C1 segment of cervical spinal cord (tissue), 14 donors: ENCODE results near the gene MROH2A.

Experiments
- DNase-seq, 14 donors: peaks; one replicate each; lab custom pipeline; 2025; lab: John Stamatoyannopoulos, UW

The MROH2A gene

DNA sequence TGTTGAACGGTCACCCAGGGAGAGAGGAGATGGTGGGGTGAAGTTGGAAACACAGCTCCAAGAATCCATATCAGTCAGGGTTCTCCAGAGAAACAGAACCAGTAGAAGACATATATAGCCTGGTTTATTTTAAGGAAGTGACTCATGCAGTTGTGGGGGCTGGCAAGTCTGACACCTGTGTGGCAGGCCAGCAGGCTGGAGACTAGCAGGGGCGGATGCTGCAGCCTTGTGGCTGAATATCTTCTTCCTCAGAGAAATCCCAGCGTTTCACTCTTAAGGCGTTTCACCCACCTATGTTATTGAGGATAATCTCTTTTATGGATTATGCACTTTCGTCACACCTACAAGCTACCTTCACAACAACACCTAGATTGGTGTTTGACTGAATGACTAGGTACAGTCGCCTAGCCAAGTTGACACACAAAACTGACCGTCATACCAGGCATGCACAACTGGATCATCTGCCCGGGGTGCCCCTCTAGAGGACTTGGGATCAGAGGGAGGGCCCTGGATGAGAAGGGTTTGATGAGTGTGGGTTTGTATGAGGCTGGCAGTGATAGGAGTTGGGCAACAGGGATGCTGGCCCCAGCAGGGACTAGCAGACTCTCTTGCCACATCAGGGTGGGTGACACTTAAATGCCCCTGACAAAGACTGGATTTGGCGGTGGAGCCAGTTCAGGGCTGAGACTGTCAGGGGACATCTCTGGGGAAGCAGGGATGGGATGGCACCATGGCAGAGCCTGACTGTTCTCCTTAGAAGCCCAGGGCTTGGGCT is 23.4 kb downstream of the MROH2A start:
- no peak for DNase-seq

- no peak for DNase-seq
Measured at GRCh38 chr2:233802132-233802815, 24.1 kb downstream of the MROH2A start.

DNA sequence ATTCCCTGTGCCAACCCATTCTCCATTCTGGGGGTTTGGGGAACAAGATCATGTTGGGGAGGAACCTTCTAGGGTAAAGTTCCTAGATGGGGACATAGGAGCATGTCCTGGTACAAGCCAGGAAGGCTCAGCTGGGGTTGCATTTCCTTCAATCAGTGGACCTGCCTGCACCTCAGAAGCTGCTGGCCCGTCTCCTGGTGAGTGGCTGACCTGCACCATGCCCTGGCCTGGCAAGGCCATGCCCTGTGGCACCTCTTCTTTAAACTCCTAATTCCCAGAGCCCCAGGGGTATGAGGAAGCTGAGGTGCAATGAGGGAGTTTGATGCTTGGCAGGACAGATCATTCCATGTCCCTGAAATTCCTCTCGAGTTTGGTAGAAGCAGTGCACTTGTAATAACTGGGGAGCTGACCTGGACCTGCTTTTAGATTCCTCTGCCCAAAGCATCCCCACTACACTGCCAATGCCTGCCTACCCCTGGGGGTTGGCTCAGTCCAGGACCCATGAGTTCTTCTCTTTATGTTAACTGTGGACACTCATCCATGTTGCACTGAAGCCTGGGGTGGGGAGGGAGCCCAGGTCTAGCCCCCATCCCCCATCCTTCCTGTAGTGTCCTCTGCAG is 25.3 kb downstream of the MROH2A start:
- DNase-seq = no peak

- no peak for DNase-seq
Measured at GRCh38 chr2:233803994-233804393, 25.9 kb downstream of the MROH2A start.

DNA sequence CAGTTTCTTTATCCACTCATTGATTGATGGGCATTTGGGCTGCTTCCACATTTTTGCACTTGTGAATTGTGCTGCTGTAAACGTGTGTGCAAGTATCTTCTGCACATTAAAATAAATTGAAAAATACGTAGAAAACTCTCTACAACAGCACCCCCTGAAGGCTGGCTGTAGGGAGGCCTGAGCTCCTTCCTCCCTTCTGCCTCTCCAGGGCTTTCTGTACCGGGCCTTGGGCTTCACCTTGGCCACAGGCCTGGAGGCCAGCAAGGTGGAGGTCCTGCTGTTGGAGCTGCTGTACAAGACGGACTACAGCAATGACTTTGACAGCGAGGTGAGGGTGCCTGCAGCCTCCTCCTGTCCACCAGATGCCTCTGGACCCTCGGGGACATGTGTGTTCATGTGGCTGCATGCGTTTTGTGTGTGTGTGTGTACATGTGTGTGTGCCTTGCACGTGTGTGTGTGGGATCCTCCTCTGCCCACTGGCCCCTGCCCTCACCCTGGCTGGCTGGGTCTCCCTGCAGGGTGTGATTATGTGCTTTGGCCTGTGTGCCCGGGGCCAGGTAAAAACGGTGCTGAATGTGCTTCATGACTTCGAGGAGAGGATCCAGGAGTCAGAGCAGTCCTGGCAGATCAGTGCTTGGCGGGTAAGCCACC is 29.2 kb downstream of the MROH2A start:
- no peak for DNase-seq

GRCh38 chr2:233807966-233808935 is 30.1 kb downstream of the MROH2A start:
- no peak for DNase-seq

DNA sequence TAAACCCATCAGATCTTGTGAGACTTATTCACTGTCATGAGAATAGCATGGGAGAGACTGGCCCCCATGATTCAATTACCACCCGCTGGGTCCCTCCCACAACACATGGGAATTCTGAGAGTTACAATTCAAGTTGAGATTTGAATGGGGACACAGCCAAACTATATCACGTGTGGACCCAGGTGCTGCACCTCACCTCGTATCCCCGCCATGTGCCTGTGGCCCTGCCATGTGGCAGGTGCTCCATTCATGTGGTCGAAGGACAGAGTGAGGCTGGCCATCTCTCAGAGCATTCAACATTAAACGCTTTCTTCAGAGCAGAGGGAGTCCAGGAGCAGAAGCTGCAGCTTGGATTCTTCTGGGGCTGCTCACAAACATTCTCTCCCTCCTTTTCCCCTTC is 32.3 kb downstream of the MROH2A start:
- no peak for DNase-seq

GRCh38 chr2:233811087-233811486 is 33.0 kb downstream of the MROH2A start:
- no peak for DNase-seq

DNA sequence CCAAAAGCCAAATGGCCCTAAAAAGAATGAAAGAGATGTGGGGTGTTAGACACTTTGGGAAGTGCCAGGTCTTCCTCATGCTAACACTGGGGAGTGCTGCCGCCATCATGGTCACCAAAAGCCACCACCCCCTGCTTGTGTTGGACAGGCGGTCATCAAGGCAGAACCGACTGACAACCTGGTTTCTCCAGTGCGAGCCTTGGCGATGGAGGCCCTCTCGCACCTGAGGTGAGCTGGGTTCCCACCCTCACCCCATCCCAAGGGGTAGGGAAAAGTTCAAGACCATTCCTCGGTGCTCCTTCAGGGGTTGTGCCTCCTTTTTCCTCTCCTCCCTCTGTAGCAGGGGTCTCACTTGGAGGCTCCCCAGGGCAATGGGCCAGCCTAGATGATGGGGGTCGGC is 33.6 kb downstream of the MROH2A start:
- no peak for DNase-seq

DNA sequence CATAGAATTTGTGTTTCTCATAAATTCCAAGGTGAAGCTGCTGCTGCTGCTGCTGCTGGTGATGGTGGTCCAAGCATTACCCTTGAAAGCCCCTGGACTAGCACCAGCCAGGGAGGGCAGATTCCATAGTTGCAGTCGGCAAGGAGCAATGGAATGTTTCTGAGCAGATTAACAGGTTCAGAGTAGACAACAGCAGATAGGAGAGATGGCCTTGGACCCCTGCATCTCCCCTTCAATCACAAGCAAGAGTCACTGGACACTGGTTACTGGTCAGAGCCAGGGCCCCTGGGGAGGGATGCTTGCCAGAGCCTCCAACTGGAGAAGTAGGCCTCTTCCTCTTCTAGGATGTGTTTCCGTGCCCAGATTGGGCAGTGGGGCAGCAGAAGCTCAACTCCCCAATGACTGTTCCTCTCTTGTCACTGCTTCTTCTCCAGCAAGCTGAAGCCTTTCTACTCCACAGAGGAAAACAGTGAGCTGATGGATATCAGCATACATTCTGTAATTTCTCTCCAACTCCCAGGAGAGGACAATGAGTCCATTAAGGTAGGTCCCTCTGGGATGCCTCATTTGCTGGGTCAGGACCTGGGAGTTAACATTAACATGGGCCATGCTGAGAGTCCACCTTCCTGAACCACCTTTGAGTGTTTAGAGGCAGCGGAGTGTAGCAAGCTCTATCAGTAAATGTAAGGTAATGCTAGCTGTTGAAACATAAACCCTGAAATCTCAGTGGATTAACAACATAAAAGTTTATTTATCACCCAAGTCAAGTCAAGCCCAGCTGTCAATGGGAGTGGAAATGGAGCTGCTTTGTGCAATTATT is 35.3 kb downstream of the MROH2A start:
- DNase-seq = no peak

- no peak for DNase-seq
Measured at GRCh38 chr2:233814056-233814835, 36.1 kb downstream of the MROH2A start.

DNA sequence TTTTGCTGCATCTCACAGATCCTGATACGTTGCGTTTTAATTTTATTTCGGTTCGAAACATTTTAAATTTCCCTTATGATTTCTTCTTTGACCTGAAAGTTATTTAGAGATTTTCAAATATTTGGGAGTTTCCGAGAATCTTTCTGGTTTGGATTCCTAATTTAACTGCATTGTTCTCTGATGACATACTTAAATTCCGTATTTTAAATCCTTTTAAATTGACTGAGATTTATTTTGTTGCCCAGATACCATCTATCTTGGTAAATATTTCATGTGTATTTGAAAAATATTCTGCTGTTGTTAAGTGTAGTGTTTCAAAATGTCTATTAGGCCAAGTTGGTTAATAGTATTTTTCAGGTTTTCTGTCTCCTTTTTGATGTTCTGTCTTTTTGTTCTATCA is 37.7 kb downstream of the MROH2A start:
- DNase-seq = no peak

- no peak for DNase-seq
Measured at GRCh38 chr2:233816334-233816733, 38.2 kb downstream of the MROH2A start.

GRCh38 chr2:233816771-233817170 is 38.6 kb downstream of the MROH2A start:
- DNase-seq = no peak

DNA sequence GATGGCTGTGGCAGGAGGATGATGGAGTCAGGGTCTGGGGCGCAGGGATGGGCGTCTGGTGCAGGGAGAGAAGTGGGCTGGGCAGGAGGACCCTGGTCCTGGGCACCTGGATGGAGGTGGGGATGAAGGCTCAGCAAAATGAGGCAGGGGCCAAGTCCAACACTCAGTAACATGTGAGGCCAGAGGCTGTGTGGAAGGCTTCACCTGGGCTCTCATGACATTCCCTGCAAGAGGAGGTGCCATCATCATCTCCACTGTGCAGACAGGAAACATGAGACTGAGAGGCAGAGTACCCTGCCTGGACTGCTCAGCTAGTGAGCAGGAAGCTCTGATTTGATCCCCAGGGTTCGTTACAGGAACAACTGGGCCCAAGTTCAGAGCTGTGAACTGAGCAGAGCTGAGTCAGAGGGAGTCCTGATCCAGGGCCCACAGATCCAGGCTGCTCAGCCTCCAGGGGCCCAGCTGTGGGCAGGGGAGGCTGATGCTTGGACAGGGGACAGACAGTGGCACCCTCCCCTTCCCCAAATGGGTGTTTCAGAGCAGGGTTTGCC is 39.3 kb downstream of the MROH2A start:
- no peak for DNase-seq

GRCh38 chr2:233817995-233818638 is 40.0 kb downstream of the MROH2A start:
- DNase-seq = no peak

DNA sequence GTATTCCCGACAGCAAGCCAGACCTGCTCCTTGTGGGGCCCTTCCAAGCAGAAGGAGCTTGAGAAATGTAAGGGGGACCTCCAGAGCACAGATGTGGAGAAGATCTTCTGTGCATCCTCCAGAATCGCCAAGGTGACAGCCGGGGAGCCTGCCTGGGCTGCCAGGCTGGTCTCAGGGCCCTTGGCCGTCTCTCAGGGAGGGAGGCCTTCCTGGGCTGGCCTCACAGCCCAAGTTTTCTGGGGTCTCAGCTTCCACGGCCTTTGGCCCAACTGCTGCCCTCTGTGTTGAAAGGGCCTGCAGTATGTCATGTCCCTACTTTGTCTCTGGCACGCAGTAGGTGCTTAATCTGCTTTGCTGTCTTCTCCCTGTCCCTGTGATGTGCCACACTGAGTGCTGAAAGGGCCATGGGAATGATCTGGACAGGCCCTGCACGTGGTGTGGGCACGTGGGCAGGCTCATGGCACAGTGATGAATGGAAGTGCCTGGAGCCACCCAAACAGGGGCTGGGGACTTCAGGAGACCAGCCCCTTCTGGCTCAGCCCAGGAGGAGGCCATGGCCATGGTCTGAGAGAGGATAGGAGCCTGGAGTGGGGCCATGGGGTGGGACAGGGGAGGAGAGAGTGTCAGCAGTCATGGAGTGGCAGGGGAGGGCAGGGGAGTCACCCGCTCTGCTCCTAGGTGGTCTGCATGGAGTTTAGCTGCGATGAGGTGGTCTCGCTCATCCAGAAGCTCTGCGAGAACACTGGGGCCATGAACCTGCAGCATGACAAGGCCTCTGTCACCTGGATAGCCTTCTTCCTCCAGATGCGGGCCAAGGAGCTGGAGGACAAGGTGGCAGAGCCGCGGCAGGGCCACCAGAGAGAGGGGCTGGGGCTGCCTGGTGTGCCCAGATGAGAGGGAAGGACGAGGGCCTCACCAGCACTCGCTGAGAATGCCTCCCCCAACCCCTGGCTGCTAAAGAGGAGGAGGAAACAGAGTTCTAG is 40.8 kb downstream of the MROH2A start:
- no peak for DNase-seq
